Bronchial epithelial cell (primary cell): ENCODE data around the gene PTPRA. TPM values are rescaled to one million over a fixed set of nuclear protein-coding genes. Genes with fewer than 3 reads are reported as not detected.

ENCODE experiments used
- DNase-seq: peaks from one replicate; pipeline ENCODE4 v3.0.0-alpha.2; 2010; ENCODE audit warnings: low read depth
- FAIRE-seq: peaks from 2 replicates; lab custom pipeline; 2011; peaks lifted over from hg19 to GRCh38; lab: Jason Lieb, UNC
- H3K27me3 ChIP-seq: 2 replicates; pipeline ENCODE4 v1.5.1; 2011; ENCODE audit warnings: low read length; ENCODE audit not compliant: control insufficient read depth, insufficient read depth
- H3K36me3 ChIP-seq: 2 replicates; pipeline ENCODE4 v1.5.1; 2011; ENCODE audit warnings: low read length; ENCODE audit not compliant: control insufficient read depth, insufficient read depth
- H3K4me3 ChIP-seq: 2 replicates; pipeline ENCODE4 v1.5.1; 2011; ENCODE audit warnings: mild to moderate bottlenecking, low read depth, low read length, control low read depth
- total RNA-seq: library from RNA; depleted of rRNA; stranded (reverse); fragments of >200 nt; gene quantifications from 2 replicates; pipeline ENCODE4 v1.2.1, GENCODE V29; 2014
- TF ChIP-seq, protein P1 (sequence below): IDR thresholded peaks from 2 replicates; pipeline ENCODE4 v1.5.1; 2011; ENCODE audit warnings: mild to moderate bottlenecking, moderate library complexity, low read length, control low read depth, inconsistent platforms; ENCODE audit not compliant: insufficient read depth, severe bottlenecking

PTPRA gene
- total RNA-seq, 1 donor from 2014 or later, result 20.8 TPM

DNA sequence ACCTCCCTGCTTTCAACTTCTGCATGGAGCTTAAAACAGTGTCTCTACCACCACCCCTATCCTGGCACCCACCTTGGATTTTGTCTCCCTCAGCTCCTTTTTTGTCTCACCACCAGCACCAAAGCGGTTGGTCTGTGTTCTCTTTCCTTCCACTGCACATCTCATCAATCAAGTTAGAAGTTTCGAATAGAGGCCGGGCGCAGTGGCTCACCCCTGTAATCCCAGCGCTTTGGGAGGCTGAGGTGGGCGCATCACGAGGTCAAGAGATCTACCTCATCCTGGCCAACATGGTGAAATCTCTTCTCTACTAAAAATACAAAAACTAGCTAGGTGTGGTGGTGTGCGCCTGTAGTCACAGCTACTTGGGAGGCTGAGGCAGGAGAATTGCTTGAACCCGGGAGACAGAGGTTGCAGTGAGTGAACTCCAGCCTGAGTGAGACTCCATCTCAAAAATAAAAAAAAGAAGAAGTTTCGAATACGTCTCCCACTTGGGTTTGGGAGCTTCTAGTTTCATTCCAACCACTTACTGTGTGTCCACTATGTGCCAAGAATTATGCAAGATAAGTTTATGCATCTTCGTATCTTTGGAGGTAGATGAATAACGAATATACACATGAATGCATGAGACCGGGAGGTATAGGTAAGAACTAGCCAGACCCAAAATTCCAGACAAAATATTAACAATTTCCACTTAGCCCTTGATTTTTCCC lies 38.7 kb upstream of the PTPRA start:
- Histone ChIP-seq H3K36me3 (no peaks in the 10 kb centered on the region), H3K27me3 (no peaks in the 10 kb centered on the region), H3K4me3 (no peak overlapping the region)
- TF ChIP-seq, protein P1, sequence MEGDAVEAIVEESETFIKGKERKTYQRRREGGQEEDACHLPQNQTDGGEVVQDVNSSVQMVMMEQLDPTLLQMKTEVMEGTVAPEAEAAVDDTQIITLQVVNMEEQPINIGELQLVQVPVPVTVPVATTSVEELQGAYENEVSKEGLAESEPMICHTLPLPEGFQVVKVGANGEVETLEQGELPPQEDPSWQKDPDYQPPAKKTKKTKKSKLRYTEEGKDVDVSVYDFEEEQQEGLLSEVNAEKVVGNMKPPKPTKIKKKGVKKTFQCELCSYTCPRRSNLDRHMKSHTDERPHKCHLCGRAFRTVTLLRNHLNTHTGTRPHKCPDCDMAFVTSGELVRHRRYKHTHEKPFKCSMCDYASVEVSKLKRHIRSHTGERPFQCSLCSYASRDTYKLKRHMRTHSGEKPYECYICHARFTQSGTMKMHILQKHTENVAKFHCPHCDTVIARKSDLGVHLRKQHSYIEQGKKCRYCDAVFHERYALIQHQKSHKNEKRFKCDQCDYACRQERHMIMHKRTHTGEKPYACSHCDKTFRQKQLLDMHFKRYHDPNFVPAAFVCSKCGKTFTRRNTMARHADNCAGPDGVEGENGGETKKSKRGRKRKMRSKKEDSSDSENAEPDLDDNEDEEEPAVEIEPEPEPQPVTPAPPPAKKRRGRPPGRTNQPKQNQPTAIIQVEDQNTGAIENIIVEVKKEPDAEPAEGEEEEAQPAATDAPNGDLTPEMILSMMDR, result no peak
- DNase-seq, result no peak
- no peak for FAIRE-seq

DNA sequence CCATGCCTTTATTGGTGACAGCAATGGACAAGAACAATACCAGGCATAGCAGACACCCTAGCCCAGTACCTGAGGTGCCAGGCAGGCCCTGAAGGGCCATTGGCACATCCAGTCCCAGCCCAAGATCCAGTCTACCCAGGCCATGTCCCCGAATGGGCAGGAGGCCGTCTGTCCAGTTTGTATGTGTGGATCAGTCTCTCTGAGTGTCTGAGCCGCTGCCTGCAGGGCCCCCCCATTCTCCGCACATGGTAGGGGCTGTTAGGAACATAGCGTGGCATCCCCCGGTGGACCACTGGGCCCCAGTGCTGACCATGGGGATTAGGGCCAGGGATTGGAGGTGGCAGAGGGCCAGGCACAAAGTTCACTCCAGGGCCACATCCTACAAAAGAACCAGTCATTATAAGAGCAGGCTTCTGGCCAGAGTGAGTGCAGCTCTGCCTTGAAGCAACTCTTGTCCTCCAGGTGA lies 37.9 kb upstream of the PTPRA start:
- no peak for DNase-seq

DNA sequence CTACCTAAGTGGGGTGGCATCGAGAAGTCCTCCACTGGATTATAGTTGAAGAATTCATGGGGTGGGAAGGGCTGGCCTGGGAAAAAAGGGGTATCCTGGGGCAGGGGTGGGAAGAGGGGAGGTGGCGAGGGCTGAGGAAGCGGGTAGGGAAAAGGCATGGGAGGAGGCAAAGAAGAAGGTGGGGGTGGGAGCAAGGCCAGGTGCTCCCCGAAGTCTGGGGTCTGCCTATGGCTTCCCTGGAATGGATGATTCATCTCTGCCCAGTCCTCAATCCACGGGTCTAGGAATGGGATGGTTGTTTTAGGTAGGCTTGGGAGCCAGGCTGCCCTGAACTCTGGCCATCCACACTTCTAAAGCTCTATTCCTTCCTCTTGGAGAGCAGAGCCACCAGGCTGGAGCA lies 37.2 kb upstream of the PTPRA start:
- TF ChIP-seq, protein P1, result no peak
- DNase-seq, result no peak
- no peaks in the 10 kb centered on the region for H3K27me3 ChIP-seq
- FAIRE-seq, result no peak
- no peak overlapping the region for H3K4me3 ChIP-seq
- H3K36me3 ChIP-seq, result no peaks in the 10 kb centered on the region

More for the DNA sequence above, 37.9 kb upstream of the PTPRA start:
- TF ChIP-seq, protein P1, result no peak
- H3K36me3 ChIP-seq, result no peaks in the 10 kb centered on the region
- no peaks in the 10 kb centered on the region for H3K27me3 ChIP-seq
- no peak for FAIRE-seq
- no peak overlapping the region for H3K4me3 ChIP-seq

DNA sequence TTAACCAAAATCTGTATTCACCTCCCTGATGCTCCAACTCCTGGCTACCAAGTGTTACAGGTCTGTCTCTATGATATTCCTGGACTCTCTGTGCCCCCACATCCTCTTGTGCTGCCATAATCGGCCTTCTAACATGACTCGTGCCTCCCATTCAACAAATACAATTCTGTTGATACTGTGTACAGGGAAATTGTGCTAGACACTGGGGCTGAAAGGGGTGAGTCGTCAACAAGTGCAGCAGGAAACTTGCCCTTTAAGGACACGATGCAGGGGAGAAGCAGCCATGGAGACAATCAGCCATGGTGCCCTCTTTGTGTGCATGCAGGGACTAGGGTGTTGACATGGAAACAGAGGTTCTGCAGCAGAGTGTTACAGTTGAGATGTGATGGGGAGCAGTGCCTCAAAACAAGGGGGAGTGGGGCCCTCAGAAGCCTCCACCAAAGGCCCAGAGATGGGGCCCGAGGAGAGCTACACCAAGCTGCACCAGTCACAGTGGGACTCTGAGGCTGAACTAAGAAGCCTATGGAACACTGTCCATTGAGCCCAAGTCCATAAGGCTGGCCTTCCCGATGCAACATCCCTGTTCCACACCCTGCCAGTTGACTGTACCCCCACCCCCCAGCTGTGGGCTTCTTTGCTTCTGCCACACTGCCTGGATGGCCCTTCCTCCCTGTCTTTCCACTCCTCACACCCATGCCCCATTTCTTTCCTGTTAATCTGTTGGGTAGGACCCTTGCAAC lies 35.9 kb upstream of the PTPRA start:
- no peak for DNase-seq

DNA sequence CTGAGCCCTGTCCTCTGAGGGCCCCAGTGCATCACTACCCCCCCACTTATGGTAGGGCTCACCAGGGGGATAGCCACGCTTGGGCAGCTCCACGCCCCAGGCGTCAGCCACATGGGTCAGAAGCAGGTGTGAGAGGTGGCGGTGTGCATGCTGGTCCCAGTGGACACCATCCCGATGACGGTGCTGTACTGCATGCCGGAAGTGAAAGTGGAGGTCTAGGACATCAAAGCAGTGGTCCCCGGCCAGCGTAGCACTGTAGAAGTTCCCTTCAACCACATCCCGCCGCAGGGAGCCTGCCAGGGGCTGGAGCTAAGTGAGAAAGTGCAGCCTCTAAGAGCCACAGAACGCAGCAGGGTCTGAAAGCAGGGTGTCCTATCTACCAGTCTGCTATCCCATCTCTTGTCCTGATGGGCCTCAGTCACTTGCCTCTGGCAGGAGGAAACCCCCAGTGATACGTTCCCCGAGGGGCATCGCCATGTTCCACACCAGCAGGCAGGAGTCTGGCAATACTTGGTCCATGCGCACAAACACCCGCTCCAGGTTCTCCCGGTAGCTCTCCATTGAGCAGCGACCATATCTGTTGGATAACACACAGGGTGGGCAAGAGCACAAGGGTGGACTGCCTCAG lies 35.0 kb upstream of the PTPRA start:
- TF ChIP-seq, protein P1, result no peak
- H3K27me3 ChIP-seq, result no peaks in the 10 kb centered on the region
- no peak for FAIRE-seq
- no peak overlapping the region for H3K4me3 ChIP-seq
- DNase-seq, result no peak
- H3K36me3 ChIP-seq, result no peaks in the 10 kb centered on the region

More for the DNA sequence above, 35.9 kb upstream of the PTPRA start:
- Histone ChIP-seq H3K4me3 (no peak overlapping the region), H3K27me3 (no peaks in the 10 kb centered on the region), H3K36me3 (no peaks in the 10 kb centered on the region)
- FAIRE-seq, result peak; percentile 18
- TF ChIP-seq, protein P1, result no peak
